GM12801 (cell line): Measurements from ENCODE around the gene KCNQ5.

Experiments used
- CTCF ChIP-seq: IDR thresholded peaks from one replicate; pipeline ENCODE4 v1.5.1; 2011; ENCODE audit warnings: control low read depth; ENCODE audit not compliant: insufficient read length; ENCODE audit errors: extremely low read depth

KCNQ5 gene

GRCh38 chr6:73145690-73146089, 523.8 kb downstream of the KCNQ5 start:
- no peak for TF ChIP-seq CTCF

DNA sequence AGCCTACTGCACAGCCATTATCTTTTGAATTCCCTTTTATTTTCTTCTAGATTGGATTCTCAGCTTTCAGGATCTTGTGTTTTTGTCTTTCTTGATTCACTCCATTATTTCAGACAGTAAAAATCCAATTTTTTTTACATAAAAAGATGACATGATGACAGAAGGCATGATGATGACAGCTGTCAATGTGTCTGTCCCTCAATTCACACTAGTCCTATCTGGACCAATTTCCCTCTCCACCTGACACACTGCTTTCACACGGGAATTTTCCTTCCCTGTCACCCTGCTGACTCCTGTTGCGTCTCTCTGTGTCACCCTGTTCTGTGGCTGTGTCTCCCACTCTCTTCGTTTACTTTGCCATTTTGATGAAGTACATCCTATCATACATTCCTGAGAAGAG, 529.9 kb downstream of the KCNQ5 start:
- no peak for TF ChIP-seq CTCF

DNA sequence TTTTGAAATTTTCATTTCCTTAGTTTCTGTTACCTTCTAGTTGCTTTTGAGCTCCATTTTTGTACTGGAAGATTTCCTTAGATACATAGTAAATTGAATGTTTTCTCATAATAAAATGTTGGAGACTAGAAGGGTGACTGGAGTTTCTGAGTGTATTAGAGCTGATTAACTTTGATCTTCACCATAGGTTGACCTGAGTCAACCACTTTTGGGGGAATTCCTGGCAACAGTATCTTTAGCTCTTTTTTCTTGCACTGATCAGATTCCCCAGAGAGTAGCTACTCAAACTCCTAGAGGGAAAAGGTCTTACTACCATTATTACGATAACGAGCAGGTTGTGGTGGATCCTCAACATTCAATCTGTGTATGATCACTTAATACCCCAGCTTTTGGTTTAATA, 530.7 kb downstream of the KCNQ5 start:
- TF ChIP-seq CTCF = no peak

DNA sequence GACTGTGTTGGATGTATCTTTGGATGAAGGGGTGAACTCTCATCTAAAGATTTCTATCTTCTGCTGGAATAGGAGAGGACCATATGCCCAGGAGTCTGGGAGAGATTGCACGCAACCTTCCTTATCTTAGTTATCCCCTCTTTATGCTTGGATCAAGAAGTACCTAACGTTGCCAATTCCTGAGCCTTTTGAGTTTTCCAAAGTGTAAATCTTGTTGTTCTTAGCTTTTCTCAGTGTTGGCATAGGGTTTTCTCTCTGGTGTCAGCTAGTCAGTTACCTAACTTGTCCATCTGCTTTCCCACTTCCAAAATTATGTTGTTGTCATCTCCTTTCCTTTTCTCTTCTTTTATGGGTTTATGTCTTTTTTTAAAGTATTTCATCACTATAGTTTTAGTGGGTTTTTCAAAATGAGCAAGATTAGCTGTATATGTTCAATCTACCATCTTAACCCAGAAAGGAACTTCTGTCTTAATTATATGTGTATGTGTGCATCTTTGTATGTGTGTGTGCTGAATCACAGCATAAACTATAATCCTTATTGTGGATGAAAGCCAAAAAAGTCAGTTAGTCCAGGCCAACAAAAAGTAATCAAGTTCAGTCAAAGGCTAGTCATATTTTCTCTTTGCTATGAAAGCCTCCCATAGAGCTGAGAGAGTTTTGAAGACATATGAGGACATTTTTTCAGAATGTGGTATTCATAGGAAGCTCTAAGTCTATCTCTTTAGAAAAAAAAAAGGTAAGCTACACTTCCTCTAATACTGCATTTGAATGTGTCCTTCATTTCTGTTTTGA, 531.3 kb downstream of the KCNQ5 start:
- TF ChIP-seq CTCF = no peak

GRCh38 chr6:73156793-73157767, 535.2 kb downstream of the KCNQ5 start:
- no peak for TF ChIP-seq CTCF

GRCh38 chr6:73157870-73158269, 536.0 kb downstream of the KCNQ5 start:
- no peak for TF ChIP-seq CTCF

DNA sequence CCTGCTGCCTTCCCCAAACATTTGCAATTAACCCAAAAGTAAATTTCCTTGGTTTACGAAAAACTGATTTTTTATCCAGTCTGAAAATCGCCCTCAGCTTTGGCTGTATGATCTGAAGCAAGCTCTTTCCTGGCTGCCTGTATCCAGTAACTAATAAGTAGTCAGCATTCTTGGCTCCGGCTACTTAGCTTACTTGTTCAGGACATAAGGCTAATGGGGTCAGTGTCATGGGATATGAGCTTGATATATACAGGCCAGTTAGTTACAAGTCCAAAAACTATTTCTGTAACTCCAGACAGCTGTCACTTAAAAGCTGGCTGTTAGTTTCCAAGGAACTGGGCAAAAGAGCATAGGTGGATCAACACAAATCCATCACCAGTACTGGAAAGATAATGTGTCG, 547.2 kb downstream of the KCNQ5 start:
- TF ChIP-seq CTCF = no peak
